ENCODE measurements around the gene SNX27.

SNX27 gene

DNA sequence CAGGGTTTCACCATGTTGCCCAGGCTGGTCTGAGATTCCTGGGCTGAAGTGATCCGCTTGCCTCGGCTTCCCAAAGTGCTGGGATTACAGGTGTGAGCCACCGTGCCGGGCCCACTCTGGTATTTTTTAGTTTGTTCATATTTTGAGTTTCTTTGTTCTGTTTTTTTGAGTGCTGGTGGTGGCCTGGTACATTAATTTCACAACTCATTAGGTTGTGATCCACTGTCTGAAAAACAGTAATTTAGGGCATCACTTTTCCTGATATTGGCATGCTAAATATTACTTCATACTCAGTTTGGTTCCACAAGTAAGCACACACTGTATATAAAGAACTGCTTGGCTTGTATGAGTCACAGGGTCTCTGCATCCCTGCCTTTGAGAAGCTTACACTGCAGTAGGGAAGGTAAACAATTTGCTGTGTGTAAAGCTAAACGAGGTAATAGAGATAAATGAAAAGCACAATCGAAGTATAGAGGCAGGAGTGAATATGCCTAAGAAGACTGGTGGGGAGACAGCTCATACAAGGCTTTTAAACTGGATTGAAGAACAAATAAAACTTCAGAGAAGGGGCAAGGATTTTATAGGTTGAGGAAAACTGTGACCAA, 7.7 kb downstream of the SNX27 start:
- peak; percentile 57 for DNase-seq (ENCODE audit: low read depth)
- no peak overlapping the region for H3K4me3 ChIP-seq (ENCODE audit: control insufficient read depth, low read depth, low read length)
- TF ChIP-seq, protein P1, sequence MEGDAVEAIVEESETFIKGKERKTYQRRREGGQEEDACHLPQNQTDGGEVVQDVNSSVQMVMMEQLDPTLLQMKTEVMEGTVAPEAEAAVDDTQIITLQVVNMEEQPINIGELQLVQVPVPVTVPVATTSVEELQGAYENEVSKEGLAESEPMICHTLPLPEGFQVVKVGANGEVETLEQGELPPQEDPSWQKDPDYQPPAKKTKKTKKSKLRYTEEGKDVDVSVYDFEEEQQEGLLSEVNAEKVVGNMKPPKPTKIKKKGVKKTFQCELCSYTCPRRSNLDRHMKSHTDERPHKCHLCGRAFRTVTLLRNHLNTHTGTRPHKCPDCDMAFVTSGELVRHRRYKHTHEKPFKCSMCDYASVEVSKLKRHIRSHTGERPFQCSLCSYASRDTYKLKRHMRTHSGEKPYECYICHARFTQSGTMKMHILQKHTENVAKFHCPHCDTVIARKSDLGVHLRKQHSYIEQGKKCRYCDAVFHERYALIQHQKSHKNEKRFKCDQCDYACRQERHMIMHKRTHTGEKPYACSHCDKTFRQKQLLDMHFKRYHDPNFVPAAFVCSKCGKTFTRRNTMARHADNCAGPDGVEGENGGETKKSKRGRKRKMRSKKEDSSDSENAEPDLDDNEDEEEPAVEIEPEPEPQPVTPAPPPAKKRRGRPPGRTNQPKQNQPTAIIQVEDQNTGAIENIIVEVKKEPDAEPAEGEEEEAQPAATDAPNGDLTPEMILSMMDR (conservative IDR thresholded peaks at IDR 0.05; ENCODE audit: control insufficient read depth, insufficient read depth, low read depth, low read length) = no peak

DNA sequence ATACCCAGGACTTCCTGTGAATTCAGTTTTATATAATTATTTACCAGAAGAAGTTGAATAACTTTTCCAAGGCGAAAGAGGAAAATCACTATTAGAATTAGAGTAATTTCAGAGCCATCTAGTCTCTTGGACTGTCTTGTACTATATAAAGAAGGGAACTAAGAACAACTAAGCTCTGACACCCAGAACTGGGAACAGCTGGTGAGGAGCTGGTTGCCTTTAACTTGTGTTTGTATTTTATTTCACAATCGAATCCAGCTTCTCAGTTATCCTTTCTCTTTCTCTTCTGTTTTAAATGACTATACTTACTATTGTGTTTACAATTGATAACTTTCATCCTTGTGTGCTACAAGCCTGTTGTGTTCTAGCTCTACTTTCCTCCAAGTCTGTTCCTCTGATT, 8.4 kb downstream of the SNX27 start:
- peak; percentile 52 for DNase-seq (ENCODE audit: low read depth)
- no peak overlapping the region for H3K4me3 ChIP-seq (ENCODE audit: control insufficient read depth, low read depth, low read length)
- TF ChIP-seq, protein P1 (conservative IDR thresholded peaks at IDR 0.05; ENCODE audit: control insufficient read depth, insufficient read depth, low read depth, low read length) = no peak

DNA sequence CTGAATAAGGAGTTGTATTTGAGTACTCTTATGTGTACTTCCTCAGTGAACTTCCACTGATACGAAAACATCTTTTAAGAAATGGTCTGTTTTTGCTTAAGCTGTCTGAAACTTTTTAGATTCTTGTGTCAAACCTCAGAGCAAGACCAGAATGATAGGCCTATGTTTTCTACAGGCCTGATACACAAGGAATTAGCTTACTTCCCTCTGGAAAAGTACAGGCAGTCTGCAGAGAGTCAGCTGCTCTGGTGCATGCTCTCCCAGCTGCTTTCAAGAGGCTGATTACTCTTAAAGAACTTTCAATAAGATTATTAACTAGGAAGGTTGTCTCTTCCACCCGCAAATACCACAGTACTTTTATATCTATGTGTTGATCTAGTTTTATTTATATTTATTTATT, 9.5 kb downstream of the SNX27 start:
- DNase-seq (ENCODE audit: low read depth) = no peak
- H3K4me3 ChIP-seq (ENCODE audit: control insufficient read depth, low read depth, low read length) = no peak overlapping the region
- TF ChIP-seq, protein P1 (conservative IDR thresholded peaks at IDR 0.05; ENCODE audit: control insufficient read depth, insufficient read depth, low read depth, low read length) = no peak

DNA sequence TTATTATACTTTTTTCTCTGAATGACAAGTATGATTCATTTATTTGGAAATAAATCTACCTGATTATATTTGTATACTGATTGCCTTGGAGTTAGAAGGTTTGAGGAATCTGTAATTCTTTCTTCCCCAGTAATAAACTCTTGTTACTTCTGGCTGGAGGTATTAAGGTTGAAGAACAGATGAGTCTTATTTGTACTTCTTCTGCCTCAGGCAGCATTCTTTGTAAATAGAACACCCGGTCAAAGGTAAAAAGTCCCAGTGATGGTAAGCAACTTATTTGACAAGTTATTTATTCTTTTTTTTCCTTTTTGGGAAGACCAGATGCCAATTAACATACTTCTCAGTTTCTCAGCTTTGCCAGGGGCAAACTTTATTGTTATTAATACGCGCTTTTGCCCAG, 12.9 kb downstream of the SNX27 start:
- DNase-seq (ENCODE audit: low read depth) = no peak
- H3K4me3 ChIP-seq (ENCODE audit: control insufficient read depth, low read depth, low read length) = no peak overlapping the region
- TF ChIP-seq, protein P1 (conservative IDR thresholded peaks at IDR 0.05; ENCODE audit: control insufficient read depth, insufficient read depth, low read depth, low read length) = no peak

DNA sequence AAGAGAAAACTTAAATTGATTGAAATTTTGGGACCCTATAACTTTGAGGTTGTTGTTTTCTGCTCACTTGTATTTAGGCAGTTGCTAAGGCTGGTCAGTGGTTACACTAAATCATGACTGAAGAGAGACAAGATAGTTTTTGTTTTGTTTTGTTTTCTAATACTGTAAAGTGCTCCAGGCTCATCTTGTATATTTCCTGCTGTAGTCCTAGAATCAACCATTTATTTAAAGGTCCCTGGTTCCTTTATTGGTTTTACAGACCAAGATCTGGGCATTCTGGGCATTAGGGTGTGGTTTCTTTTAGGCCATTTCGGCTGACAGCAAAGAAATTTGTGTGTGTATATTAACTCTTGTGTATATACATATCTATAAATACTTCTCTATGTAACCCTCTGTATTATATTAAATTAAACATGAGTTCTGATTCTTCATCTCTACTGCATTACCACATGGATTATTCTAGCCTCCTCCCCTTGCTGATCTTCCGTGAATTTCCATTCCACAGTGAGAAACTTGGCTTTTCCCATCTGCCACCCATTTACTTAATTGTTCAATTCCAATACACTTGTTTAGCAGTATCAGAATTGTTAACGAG, 15.0 kb downstream of the SNX27 start:
- no peak overlapping the region for H3K4me3 ChIP-seq (ENCODE audit: control insufficient read depth, low read depth, low read length)
- DNase-seq (ENCODE audit: low read depth) = no peak
- TF ChIP-seq, protein P1 (conservative IDR thresholded peaks at IDR 0.05; ENCODE audit: control insufficient read depth, insufficient read depth, low read depth, low read length) = no peak

DNA sequence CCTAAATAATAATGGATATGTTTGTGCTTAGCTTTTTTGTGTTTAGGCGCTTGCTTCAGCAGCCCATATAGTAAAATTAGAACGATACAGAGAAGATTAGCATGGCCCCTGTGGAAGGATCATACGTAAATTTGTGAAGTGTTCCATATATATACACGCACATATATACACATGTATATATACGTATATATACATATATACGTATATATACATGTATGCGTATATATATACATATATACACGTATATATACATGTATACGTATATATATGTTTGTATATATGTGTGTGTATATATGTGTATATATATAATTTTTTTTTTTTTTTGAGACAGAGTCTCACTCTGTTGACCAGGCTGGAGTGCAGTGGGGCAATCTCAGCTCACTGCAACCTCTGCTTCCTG, 17.4 kb downstream of the SNX27 start:
- DNase-seq (ENCODE audit: low read depth) = no peak
- TF ChIP-seq, protein P1 (conservative IDR thresholded peaks at IDR 0.05; ENCODE audit: control insufficient read depth, insufficient read depth, low read depth, low read length) = no peak
- no peak overlapping the region for H3K4me3 ChIP-seq (ENCODE audit: control insufficient read depth, low read depth, low read length)

Data from fibroblast of mammary gland (primary cell).